Panc1 (cell line): ENCODE data around the gene CLDN34. TPM values are rescaled to one million over a fixed set of nuclear protein-coding genes. Genes with fewer than 3 reads are reported as not detected.
A peak's percentile ranks its signal among the peaks of the same experiment; 100 is the strongest.

ENCODE experiments used
- ATAC-seq: fragments of 200-7000 bp; cut with Tn5 transposase; 2 replicates; pipeline ENCODE4 v1.9.1; 2020; ENCODE audit warnings: mild to moderate bottlenecking, moderate library complexity
- BruUV-seq: library from RNA; stranded (reverse); fragments of 400-500 nt; replicated peaks from 2 replicates; lab custom pipeline; 2021; lab: Mats Ljungman, UMichigan
- CTCF ChIA-PET: fragments of 300-600 bp; sonication (Branson Sonifier 250); formaldehyde crosslinking; loops from one replicate; lab custom pipeline; 2022; ENCODE audit warnings: antibody characterized with exemption; lab: Charles Lee
- POLR2A ChIA-PET: fragments of 300-600 bp; sonication (Branson Sonifier 250); formaldehyde crosslinking; loops from one replicate; lab custom pipeline; 2022; ENCODE audit warnings: antibody characterized with exemption; lab: Charles Lee
- DNase-seq: peaks from one replicate; pipeline ENCODE4 v3.0.0-alpha.2; 2010; ENCODE audit warnings: low read depth, low spot score
- H3K27ac ChIP-seq: 2 replicates; pipeline ENCODE4 v1.5.1; 2011; ENCODE audit warnings: mild to moderate bottlenecking, low read length, inconsistent platforms
- H3K27me3 ChIP-seq: fragments of 200-500 bp; sonication (Bioruptor generic); 2 replicates; pipeline ENCODE4 v1.6.0; 2014; ENCODE audit warnings: low read length, inconsistent platforms; ENCODE audit not compliant: control insufficient read depth, insufficient read depth
- H3K36me3 ChIP-seq: fragments of 200-500 bp; sonication (Bioruptor generic); 2 replicates; pipeline ENCODE4 v1.5.1; 2014; ENCODE audit warnings: inconsistent platforms, mild to moderate bottlenecking, low read length, moderate library complexity; ENCODE audit not compliant: control insufficient read depth, insufficient read depth
- H3K4me1 ChIP-seq: 2 replicates; pipeline ENCODE4 v1.5.1; 2011; ENCODE audit warnings: inconsistent platforms, mild to moderate bottlenecking, low read length, moderate library complexity; ENCODE audit not compliant: control insufficient read depth, insufficient read depth
- H3K4me3 ChIP-seq, 2 experiments: 2 replicates each; pipeline ENCODE4 v1.5.1; 2011 to 2012; ENCODE audit warnings: low read depth in 2 of 2, low read length in 2 of 2, mild to moderate bottlenecking in 2 of 2, inconsistent platforms in 1 of 2, moderate library complexity in 1 of 2
- H3K9me3 ChIP-seq: fragments of 200-500 bp; sonication (Bioruptor generic); 2 replicates; pipeline ENCODE4 v1.5.1; 2014; ENCODE audit warnings: low read depth, mild to moderate bottlenecking, inconsistent platforms, low read length, moderate library complexity; ENCODE audit not compliant: control insufficient read depth, insufficient read depth
- CTCF ChIP-seq: fragments of 450-650 bp; IDR thresholded peaks from 2 replicates; pipeline ENCODE4 v1.5.1; 2017; ENCODE audit warnings: mild to moderate bottlenecking
- POLR2AphosphoS5 ChIP-seq: IDR thresholded peaks from 2 replicates; pipeline ENCODE4 v1.6.1; 2012; ENCODE audit warnings: mild to moderate bottlenecking, low read depth, low read length, moderate library complexity
- REST ChIP-seq, 2 experiments: IDR thresholded peaks; 2 replicates each; pipeline ENCODE4 v1.6.1; 2011 to 2012; ENCODE audit warnings: low read depth in 2 of 2, control low read depth in 1 of 2, low read length in 1 of 2, mild to moderate bottlenecking in 1 of 2, moderate library complexity in 1 of 2; ENCODE audit not compliant: insufficient read depth in 1 of 2
- SIN3A ChIP-seq: IDR thresholded peaks from 2 replicates; pipeline ENCODE4 v1.6.1; 2012; ENCODE audit warnings: low read depth, mild to moderate bottlenecking, low read length, moderate library complexity, borderline replicate concordance; ENCODE audit not compliant: insufficient read depth
- TCF7L2 ChIP-seq: IDR thresholded peaks from 2 replicates; pipeline ENCODE4 v1.6.1; 2011; ENCODE audit warnings: mild to moderate bottlenecking, low read depth, low read length, inconsistent platforms
- in situ Hi-C: cut with HindIII; loops from 2 replicates; pipeline ENCODE4 v1.10.0; 2016; ENCODE audit warnings: low sequenced_read_pairs, low pct_unique_long_range_greater_than_20kb
- intact Hi-C: fragments of 100-400 bp; cut with micrococcal nuclease; formaldehyde crosslinking; loops from one replicate; pipeline ENCODE4 v1.10.0; 2022; ENCODE audit not compliant: unreplicated experiment
- total RNA-seq: library from RNA; stranded (reverse); gene quantifications from one replicate; pipeline ENCODE4 v1.2.1, GENCODE V29; 2021; ENCODE audit not compliant: unreplicated experiment

CLDN34 gene
- total RNA-seq, 1 experiment from 2014 or later = not detected

- CTCF ChIA-PET = no interaction called here
- ATAC-seq (no peak), DNase-seq (no peak)
- in situ Hi-C loops (no loop called here), intact Hi-C loops (no loop called here)
- BruUV-seq = no TSS peak
- no peak overlapping the region for H3K4me3 ChIP-seq
- no peaks in the 10 kb centered on the region for H3K36me3 ChIP-seq
- H3K4me1 ChIP-seq = no peaks in the 10 kb centered on the region
- no peaks in the 10 kb centered on the region for H3K9me3 ChIP-seq
- POLR2A ChIA-PET = no interaction called here
- no peaks in the 10 kb centered on the region for H3K27me3 ChIP-seq
- TF ChIP-seq CTCF (no peak), TCF7L2 (no peak), POLR2AphosphoS5 (no peak), REST (IDR thresholded peaks at IDR 0.05; ENCODE audit: insufficient read depth in 1 of 2, low read depth in 2 of 2, low read length in 1 of 2) (no peak), SIN3A (no peak)
- H3K27ac ChIP-seq = no peak overlapping the region
These were observed 16.7 kb downstream of the CLDN34 start for GRCh38 chrX:9983846-9984245.

DNA sequence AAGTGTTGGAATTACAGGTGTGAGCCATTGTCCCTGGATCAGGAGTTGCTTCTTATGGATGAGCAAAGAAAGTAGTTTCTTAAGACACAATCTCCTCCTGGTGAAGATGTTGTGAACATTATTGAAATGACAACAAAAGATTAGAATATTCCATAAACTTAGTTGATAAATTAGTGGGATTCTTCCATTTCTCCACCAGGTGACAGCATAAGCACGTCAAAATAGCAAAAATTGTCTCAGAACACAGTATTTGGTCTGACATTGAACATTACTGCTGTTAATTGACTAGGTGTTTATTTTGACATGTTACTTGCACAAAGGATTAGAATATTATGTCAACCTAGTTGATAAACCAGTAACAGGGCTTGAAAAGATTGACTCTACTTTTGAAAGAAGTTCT, 21.6 kb downstream of the CLDN34 start:
- TF ChIP-seq CTCF (peak; percentile 62; the same call in 1 of the 2 replicates), TCF7L2 (no peak)
- no TSS peak for BruUV-seq
- ChIA-PET CTCF (no interaction called here), POLR2A (no interaction called here)
- Histone ChIP-seq H3K4me3 (no peak overlapping the region), H3K4me1 (no peaks in the 10 kb centered on the region), H3K36me3 (no peaks in the 10 kb centered on the region), H3K27me3 (no peaks in the 10 kb centered on the region), H3K9me3 (no peaks in the 10 kb centered on the region), H3K27ac (no peak overlapping the region)
- in situ Hi-C loops = no loop called here
- DNase-seq (no peak), ATAC-seq (no peak)
- intact Hi-C loops = no loop called here

GRCh38 chrX:9992061-9992460, 24.9 kb downstream of the CLDN34 start:
- Histone ChIP-seq H3K9me3 (no peaks in the 10 kb centered on the region), H3K4me1 (no peaks in the 10 kb centered on the region), H3K27ac (no peak overlapping the region), H3K4me3 (no peak overlapping the region), H3K36me3 (no peaks in the 10 kb centered on the region), H3K27me3 (no peaks in the 10 kb centered on the region)
- TF ChIP-seq TCF7L2 = no peak
- TF ChIP-seq POLR2AphosphoS5 = no peak
- BruUV-seq = no TSS peak
- in situ Hi-C loops = no loop called here
- ChIA-PET POLR2A (no interaction called here), CTCF (no interaction called here)
- intact Hi-C loops = no loop called here
- ATAC-seq (no peak), DNase-seq (no peak)
